IPS-20b (cell line): ENCODE results near the gene ADARB2.

Source experiments
- H3K27ac ChIP-seq: one replicate; pipeline ENCODE4 v1.5.1; 2013; ENCODE audit warnings: low read length
- H3K27me3 ChIP-seq: 2 replicates; pipeline ENCODE4 v1.6.1; 2013; ENCODE audit warnings: mild to moderate bottlenecking, low read length, inconsistent platforms; ENCODE audit not compliant: insufficient read depth
- H3K36me3 ChIP-seq: 2 replicates; pipeline ENCODE4 v1.6.1; 2013; ENCODE audit warnings: low read depth, mild to moderate bottlenecking, inconsistent platforms, low read length, moderate library complexity; ENCODE audit not compliant: insufficient read depth
- H3K4me1 ChIP-seq: 2 replicates; pipeline ENCODE4 v1.6.1; 2013; ENCODE audit warnings: mild to moderate bottlenecking, control low read depth, inconsistent platforms, low read length, moderate library complexity; ENCODE audit not compliant: insufficient read depth
- H3K4me3 ChIP-seq: 2 replicates; pipeline ENCODE4 v1.5.1; 2013; ENCODE audit warnings: mild to moderate bottlenecking, low read length, inconsistent platforms
- H3K9ac ChIP-seq: 2 replicates; pipeline ENCODE4 v1.6.1; 2013; ENCODE audit warnings: low read depth, mild to moderate bottlenecking, inconsistent platforms, low read length, moderate library complexity
- H3K9me3 ChIP-seq: 2 replicates; pipeline ENCODE4 v1.6.1; 2013; ENCODE audit warnings: mild to moderate bottlenecking, low read depth, low read length, inconsistent platforms; ENCODE audit not compliant: insufficient read depth

ADARB2 gene

DNA sequence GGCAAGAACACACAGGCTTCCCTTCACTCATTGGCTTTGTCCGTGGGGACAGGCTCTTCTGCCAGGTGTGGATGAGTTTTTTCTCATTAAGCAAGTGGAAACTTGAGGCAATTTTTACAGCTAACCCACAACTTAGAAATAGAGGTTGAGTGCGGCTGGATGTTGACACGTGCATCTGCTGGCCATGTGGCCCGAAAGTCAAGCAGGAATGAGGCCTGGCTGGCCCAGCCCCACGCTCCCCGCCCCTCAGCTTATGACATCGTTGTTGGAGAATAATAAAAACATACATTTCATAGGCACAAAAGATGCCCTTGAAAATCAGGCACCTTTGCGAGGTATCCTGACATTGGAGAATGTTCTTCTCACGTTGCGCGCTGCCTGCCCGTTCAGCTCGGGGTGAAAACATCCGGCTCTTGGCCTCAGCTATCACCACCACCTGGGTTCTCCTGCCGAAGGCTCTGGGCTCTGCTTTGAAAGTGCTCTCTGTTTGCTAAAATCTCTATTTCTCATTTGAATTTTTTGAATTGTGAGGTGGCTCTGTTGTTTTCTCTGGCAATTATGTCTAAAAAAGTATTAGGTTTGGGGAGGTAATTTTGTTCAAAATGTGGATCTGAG is 370.4 kb downstream of the ADARB2 start:
- no peak overlapping the region for H3K4me3 ChIP-seq
- H3K27me3 ChIP-seq: no peaks in the 10 kb centered on the region
- no peak overlapping the region for H3K27ac ChIP-seq

DNA sequence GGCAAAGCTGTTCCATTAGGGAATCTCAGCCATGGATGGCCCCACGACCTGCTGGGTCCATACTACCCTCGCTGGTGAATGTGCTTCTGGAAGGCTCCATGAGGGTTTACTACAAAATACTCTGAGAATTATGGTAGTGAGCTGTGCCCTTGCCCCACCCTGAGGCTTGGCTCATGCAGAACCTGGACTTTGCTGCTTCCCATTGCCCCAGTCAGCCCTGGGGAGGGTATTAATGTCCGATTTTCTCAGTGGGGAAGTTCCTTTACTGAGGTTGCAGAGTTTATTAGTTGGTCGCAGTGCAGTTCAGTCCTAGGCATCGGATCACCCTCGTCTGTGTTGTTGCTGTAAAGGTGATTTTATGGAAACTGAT is 371.0 kb downstream of the ADARB2 start:
- Histone ChIP-seq H3K36me3 (no peaks in the 10 kb centered on the region), H3K4me1 (peaks cover 9% of the 10 kb centered on the region; the same call in 1 of the 2 replicates), H3K9me3 (no peaks in the 10 kb centered on the region), H3K27me3 (no peaks in the 10 kb centered on the region), H3K9ac (no peak overlapping the region), H3K4me3 (no peak overlapping the region), H3K27ac (no peak overlapping the region)

More for the DNA sequence above, 370.4 kb downstream of the ADARB2 start:
- Histone ChIP-seq H3K4me1 (peaks cover 7% of the 10 kb centered on the region; the same call in 1 of the 2 replicates), H3K9me3 (no peaks in the 10 kb centered on the region), H3K9ac (no peak overlapping the region), H3K36me3 (no peaks in the 10 kb centered on the region)

DNA sequence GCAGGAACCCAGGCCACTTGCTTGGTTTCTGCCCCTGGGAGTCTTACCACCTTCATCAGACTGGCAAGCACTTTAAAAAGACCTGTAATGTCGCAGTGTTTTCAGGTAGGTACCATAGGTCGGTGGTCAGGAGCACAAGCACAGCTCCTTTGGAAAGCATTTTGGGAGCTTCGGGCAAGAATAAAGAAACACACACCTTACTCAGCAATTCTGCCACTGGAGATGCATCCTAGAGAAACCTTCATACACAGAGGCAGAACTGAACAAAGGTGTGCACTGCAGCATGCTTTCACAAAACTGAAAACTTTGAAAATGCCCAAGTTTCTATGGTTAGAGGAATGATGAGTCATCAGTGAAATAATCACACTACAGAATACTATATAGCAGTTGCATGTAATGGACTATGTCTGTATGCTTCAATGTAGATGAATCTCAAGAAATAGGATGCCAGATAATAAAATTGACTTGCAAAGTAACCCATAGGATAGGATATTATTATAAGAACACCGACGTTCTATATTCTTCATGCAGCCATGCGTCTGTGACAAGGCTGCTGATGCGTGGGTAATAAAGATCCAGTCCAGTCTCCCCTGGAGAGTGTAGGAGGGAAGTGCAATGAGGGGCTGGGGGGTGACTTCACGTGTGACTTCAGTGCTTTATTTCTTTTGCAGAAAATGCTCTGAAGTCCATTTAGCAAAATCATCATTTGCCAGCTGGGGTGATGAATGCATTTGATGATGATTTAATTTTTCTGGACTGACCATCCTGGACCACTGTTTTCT is 371.6 kb downstream of the ADARB2 start:
- Histone ChIP-seq H3K27me3 (no peaks in the 10 kb centered on the region), H3K9me3 (no peaks in the 10 kb centered on the region), H3K9ac (no peak overlapping the region), H3K27ac (no peak overlapping the region), H3K4me3 (no peak overlapping the region), H3K36me3 (no peaks in the 10 kb centered on the region), H3K4me1 (peaks cover 12% of the 10 kb centered on the region; the same call in 1 of the 2 replicates)

DNA sequence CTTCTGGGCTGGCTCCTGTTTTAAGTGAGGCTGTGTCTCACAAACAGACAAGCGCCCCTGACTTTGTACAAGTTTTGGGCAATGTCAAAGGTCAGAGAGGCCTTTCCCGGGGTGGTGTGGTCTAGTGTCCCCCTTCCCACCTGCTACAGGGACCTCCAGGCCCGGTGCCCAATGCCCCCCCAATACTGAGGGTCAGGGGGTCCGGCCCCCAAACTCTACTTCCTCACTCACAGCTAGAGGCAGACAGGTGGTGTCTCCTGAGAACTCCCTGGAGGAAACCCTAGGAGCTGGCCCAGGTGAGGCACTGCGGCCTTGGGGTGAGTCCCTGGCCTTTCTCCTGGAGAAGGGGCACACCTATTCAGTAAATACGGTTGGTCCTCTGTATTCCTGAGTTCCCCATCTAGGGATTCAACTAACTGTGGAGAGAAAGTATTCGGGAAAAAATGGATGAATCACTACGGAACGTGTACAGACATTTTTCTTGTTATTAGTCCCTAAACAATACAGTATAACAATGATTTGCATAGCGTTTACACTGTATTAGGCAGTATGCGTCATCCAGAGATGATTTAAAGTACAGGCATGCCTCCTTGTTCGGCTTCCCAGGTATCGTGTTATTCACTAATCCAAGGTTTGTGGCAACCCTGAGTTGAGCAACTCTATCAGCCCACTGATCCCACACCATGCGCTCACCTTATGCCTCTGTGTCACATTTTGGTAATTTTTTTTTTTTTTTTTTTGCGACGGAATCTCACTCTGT is 373.0 kb downstream of the ADARB2 start:
- Histone ChIP-seq H3K4me1 (peaks cover 17% of the 10 kb centered on the region; the same call in 1 of the 2 replicates), H3K36me3 (no peaks in the 10 kb centered on the region), H3K9me3 (no peaks in the 10 kb centered on the region)

DNA sequence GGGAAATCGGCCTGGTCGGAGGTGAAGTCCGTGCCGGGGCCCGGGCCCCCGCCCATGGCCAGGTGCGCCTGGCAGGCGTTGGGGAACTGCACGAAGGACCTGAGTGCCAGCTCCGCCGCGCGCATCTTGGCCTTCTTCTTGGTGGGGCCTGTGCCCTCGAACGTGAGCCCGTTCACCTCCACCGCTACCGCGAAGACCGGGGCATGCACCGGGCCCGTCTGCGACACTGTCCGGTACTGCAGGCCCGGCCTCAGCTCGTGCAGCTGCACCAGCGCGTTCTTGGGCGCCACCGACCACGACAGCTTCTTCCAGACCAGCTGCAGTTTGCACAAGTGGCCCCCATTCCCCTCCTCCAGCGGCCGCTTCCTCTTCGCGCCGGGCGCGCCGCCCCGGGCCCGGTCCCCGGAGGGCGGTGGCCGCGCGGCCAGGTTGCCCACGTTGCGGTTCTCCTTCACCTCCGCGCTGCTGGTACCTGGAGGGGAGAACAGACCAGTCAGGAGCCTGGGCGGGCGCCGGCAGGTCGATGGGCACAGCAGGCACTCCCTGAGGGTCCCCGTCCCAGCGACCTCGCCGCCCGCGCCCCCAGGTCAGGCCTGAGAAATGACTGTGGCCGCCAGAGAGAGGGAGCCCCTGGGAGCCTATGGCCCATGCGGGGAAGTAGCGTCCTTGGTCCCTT is 373.7 kb downstream of the ADARB2 start:
- Histone ChIP-seq H3K9ac (no peak overlapping the region), H3K4me1 (peaks cover 20% of the 10 kb centered on the region; the same call in 1 of the 2 replicates), H3K36me3 (no peaks in the 10 kb centered on the region), H3K27me3 (no peaks in the 10 kb centered on the region), H3K27ac (no peak overlapping the region), H3K9me3 (no peaks in the 10 kb centered on the region), H3K4me3 (no peak overlapping the region)

More for the DNA sequence above, 373.0 kb downstream of the ADARB2 start:
- Histone ChIP-seq H3K4me3 (no peak overlapping the region), H3K27ac (no peak overlapping the region), H3K9ac (no peak overlapping the region), H3K27me3 (no peaks in the 10 kb centered on the region)

DNA sequence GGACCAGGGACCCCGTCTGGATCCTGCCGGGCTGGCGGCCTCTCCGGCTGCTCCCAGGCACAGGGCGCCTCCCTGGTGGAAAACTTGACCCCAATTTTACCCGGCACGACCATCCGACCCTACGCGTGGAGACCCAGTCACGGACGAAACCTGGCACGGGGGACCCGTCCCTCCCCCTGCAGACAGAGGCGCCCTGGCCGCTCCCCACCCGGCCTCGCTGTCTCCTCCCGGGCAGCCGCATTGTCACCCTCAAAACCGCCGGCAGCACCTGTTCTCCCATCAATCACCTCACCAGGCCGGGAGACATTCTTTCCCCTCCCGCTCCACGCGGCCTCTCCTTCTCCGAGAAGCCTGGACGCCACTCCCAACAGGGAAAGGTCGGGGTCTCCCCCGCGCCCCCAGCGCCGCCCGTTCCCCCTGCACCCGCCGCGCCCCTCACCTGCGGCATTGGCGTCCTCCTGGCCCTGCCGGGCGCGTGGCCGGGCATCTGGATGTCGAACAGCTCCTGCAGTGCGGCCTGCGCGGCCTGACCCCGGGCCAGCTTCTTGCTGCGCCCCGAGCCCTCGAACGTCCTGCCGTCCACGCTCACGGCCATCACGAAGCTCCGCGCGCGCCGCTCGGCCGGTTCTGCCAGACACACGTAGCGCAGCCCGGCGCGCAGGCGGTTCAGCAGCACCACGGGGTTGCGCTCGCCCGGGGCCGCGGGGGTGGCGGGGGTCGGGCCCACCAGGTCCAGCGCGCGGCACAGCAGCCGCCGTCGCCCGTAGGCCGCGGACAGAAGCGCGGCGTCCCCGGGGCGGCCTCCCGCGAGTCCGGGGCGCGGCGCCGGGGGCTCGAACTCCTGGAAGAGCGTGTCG is 374.5 kb downstream of the ADARB2 start:
- Histone ChIP-seq H3K36me3 (no peaks in the 10 kb centered on the region), H3K4me3 (no peak overlapping the region), H3K9ac (no peak overlapping the region), H3K27me3 (no peaks in the 10 kb centered on the region), H3K9me3 (no peaks in the 10 kb centered on the region), H3K27ac (no peak overlapping the region), H3K4me1 (peaks cover 28% of the 10 kb centered on the region; the same call in 1 of the 2 replicates)

DNA sequence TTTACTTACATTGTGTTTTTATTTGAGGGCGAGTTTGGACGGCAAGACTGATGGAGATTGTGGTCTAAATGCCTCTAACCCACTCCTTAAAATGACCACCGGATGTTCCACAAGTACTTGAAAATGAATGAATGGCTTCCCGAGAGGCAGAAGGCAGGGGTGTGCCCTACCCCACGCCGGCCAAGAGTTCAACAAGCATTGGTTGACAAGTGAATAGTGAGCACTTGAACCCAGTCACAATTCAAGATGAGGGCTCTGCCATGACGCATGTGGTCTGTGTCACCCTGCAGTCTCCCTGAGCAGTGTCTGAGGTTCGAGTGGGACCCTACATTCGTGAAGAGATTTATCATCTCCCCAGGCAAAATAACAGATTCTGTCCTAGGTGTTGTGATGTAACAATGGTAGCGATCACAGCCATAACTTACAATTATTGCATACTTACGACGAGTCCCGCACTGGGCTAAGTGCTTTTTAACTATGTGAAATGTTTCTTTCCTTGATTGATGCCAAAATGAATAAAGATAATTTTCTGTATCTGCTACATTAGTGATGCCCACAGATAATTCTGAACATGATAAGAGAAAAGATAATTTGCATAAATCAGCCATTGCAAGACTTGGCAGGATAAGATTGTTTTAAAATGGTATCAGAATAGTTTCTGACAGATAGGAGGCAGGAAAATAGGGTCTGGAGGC is 375.8 kb downstream of the ADARB2 start:
- Histone ChIP-seq H3K27me3 (no peaks in the 10 kb centered on the region), H3K36me3 (no peaks in the 10 kb centered on the region), H3K9ac (no peak overlapping the region), H3K4me1 (peaks cover 30% of the 10 kb centered on the region), H3K4me3 (no peak overlapping the region), H3K27ac (no peak overlapping the region), H3K9me3 (no peaks in the 10 kb centered on the region)

DNA sequence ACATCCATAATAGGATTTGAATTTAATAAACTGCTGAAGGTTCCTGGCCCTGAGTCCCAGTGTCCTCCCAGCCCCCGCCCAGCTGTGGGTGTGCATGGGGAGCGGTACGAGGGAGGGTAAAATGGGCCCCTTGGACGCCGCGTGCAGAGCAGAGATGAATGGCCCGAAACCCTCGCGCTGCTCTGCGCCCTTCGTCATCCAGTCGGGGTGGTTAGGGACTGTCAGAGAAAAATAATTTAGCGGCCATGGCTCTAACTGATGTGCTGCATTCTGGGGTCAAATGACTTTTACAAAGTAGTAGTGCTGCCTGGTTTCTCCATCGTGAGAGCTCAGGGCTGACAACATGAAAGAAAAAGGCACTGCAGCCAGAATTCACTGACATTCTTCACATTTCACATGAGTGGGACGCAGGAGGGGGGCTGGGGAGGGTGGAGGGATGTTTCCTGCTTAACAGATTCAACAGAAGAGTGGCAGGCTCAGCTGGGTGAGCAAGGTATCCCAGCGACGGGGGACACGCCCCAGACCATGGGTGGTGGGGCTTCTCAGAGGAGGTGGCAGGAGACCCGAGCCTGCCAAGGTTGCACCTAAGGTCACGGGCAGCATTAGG is 376.7 kb downstream of the ADARB2 start:
- Histone ChIP-seq H3K4me1 (peaks cover 30% of the 10 kb centered on the region), H3K36me3 (no peaks in the 10 kb centered on the region), H3K4me3 (no peak overlapping the region), H3K9me3 (no peaks in the 10 kb centered on the region), H3K27me3 (no peaks in the 10 kb centered on the region), H3K27ac (peak overlapping the region; percentile 14), H3K9ac (peak overlapping the region; percentile 4; the same call in 1 of the 2 replicates)

DNA sequence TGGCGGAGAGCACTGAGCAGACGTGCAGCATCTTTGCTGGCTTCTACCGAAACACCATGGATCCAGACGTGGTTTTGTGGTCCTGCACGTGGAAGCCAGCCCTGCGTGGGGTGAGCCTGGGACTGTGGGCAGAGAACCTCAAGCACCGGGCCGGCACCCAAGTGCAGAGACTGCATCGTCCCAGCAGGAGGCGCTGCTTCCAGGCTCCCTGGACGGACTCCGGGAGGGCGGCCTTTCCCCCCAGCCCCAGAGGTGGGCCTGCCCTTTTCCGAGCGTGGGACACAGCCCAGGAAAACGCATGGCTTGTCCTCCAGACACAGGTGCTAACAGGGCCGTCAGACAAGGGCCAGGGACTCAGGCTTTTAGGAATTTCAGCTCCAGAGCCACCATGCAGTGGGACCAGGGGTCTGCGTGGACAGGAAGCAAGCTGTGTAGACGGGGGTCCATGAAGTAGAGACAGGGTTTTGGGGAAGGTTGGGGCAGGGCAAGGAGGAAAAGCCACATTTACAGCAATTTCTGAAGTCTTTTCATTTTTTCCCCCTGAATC is 377.2 kb downstream of the ADARB2 start:
- Histone ChIP-seq H3K36me3 (no peaks in the 10 kb centered on the region), H3K4me3 (no peak overlapping the region), H3K27me3 (no peaks in the 10 kb centered on the region), H3K27ac (peak overlapping the region; percentile 14), H3K4me1 (peaks cover 30% of the 10 kb centered on the region), H3K9ac (peak overlapping the region; percentile 4; the same call in 1 of the 2 replicates), H3K9me3 (no peaks in the 10 kb centered on the region)

DNA sequence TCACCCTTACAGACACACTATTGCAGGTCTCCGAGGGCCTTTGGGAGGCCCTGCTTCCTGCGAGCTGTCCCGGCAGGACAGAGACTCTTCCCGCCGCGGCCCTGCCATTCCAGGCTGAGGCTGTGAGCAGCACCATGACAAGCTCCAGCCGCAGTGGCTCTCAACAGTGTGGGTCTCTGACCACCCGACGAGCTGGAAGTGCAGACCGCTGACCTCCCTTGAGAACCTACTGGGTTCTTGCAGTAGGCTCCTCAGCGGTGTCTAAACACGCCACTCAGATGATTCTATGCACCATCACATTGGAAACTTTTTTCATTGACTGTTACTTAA is 377.7 kb downstream of the ADARB2 start:
- Histone ChIP-seq H3K4me1 (peaks cover 30% of the 10 kb centered on the region), H3K36me3 (no peaks in the 10 kb centered on the region), H3K9ac (no peak overlapping the region), H3K27ac (no peak overlapping the region), H3K9me3 (no peaks in the 10 kb centered on the region), H3K27me3 (no peaks in the 10 kb centered on the region), H3K4me3 (no peak overlapping the region)
